Astrocyte (in vitro differentiated cells and primary cell): ENCODE data around the gene COBL.

Experiments used
- EZH2 ChIP-seq: IDR thresholded peaks from 2 replicates; pipeline ENCODE4 v1.6.1; 2012; ENCODE audit warnings: mild to moderate bottlenecking, low read length, inconsistent platforms; ENCODE audit not compliant: insufficient read depth
- TF ChIP-seq, protein P1 (sequence below): IDR thresholded peaks from 2 replicates; pipeline ENCODE4 v1.5.1; 2011; ENCODE audit warnings: low read depth, mild to moderate bottlenecking, inconsistent platforms, low read length, moderate library complexity; ENCODE audit not compliant: insufficient read depth

DNA sequence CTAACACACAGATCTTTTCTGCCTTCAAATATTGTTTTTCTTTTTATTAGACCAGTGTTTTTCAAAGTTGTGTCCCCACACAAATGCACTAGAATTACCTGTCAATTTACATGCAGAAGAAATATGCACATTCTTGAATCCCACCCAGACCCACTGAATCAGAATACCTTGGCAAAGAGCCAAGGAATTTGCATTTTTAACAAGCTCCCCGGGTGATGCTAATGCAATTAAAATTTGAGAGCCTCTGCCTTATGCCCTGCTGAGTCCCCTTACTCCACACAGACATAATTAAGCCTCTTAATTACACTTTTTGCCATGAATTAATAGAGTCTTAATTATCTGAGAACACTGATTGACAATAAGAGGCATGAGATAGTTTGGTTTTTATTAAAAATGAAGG is 332.8 kb downstream of the COBL start:
- TF ChIP-seq, protein P1, sequence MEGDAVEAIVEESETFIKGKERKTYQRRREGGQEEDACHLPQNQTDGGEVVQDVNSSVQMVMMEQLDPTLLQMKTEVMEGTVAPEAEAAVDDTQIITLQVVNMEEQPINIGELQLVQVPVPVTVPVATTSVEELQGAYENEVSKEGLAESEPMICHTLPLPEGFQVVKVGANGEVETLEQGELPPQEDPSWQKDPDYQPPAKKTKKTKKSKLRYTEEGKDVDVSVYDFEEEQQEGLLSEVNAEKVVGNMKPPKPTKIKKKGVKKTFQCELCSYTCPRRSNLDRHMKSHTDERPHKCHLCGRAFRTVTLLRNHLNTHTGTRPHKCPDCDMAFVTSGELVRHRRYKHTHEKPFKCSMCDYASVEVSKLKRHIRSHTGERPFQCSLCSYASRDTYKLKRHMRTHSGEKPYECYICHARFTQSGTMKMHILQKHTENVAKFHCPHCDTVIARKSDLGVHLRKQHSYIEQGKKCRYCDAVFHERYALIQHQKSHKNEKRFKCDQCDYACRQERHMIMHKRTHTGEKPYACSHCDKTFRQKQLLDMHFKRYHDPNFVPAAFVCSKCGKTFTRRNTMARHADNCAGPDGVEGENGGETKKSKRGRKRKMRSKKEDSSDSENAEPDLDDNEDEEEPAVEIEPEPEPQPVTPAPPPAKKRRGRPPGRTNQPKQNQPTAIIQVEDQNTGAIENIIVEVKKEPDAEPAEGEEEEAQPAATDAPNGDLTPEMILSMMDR = no peak
- no peak for TF ChIP-seq EZH2
